A549 (cell line): ENCODE measurements around the gene ADGRL3. TPM values are rescaled to one million over a fixed set of nuclear protein-coding genes. Genes with fewer than 3 reads are reported as not detected.

Source experiments
- ATAC-seq, 2 experiments: fragments of 200-7000 bp in 1 of 2; fragments of >200 bp in 1 of 2; cut with Nextera tagmentation in 1 of 2; cut with Tn5 transposase in 1 of 2; 3 replicates each; pipeline versions ENCODE4 v1.8.0 to v1.9.1; 2018 to 2020; ENCODE audit warnings: mild to moderate bottlenecking in 1 of 2, moderate library complexity in 1 of 2
- CTCF ChIA-PET: fragments of 300-600 bp; sonication (Branson Sonifier 250); formaldehyde crosslinking; extraction: SDS; loops from one replicate; lab custom pipeline; 2021; ENCODE audit warnings: antibody characterized with exemption, inconsistent platforms; lab: Yijun Ruan, JAX
- POLR2A ChIA-PET: fragments of 350-600 bp; formaldehyde crosslinking; extraction: SDS; loops from one replicate; lab custom pipeline; 2021; ENCODE audit warnings: antibody characterized with exemption, inconsistent platforms; lab: Yijun Ruan, JAX
- DNase-seq, 2 experiments: peaks; one replicate each; pipeline versions ENCODE4 v3.0.0 to v3.0.0-alpha.2; 2011 to 2016; ENCODE audit warnings: low read depth in 1 of 2, low spot score in 1 of 2
- FAIRE-seq: peaks from 2 replicates; lab custom pipeline; 2011; peaks lifted over from hg19 to GRCh38; lab: Jason Lieb, UNC
- H3K27ac ChIP-seq, 2 experiments: fragments of >200 bp; sonication (Bioruptor Twin); formaldehyde crosslinking; 3 replicates each; pipeline ENCODE4 v1.5.1; 2016 to 2017
- H3K4me1 ChIP-seq: fragments of >200 bp; sonication (Bioruptor Twin); formaldehyde crosslinking; 3 replicates; pipeline ENCODE4 v1.6.1; 2016
- H3K4me2 ChIP-seq: fragments of >200 bp; sonication (Bioruptor Twin); formaldehyde crosslinking; 3 replicates; pipeline ENCODE4 v1.6.1; 2016
- H3K4me3 ChIP-seq: fragments of >200 bp; sonication (Bioruptor Twin); formaldehyde crosslinking; 3 replicates; pipeline ENCODE4 v1.5.1; 2016
- H3K9me3 ChIP-seq: fragments of >200 bp; sonication (Bioruptor Twin); formaldehyde crosslinking; 3 replicates; pipeline ENCODE4 v1.6.1; 2016
- BCL3 ChIP-seq: fragments of >200 bp; sonication (Bioruptor Twin); formaldehyde crosslinking; IDR thresholded peaks from 3 replicates; pipeline ENCODE4 v1.6.1; 2016
- CEBPB ChIP-seq, 2 experiments: fragments of >200 bp in 1 of 2; sonication (Bioruptor Twin) in 1 of 2; formaldehyde crosslinking in 1 of 2; IDR thresholded peaks; 2 replicates each; pipeline ENCODE4 v1.6.1; 2012 to 2016
- EP300 ChIP-seq, 2 experiments: fragments of >200 bp; sonication (Bioruptor Twin); formaldehyde crosslinking; IDR thresholded peaks; 2 replicates in 1 of 2; 3 replicates in 1 of 2; pipeline ENCODE4 v1.6.1; 2016 to 2017
- FOSB ChIP-seq: fragments of 250-450 bp; sonication (Bioruptor Pico); IDR thresholded peaks from 2 replicates; pipeline ENCODE4 v1.5.0; 2020; ENCODE audit warnings: mild to moderate bottlenecking, moderate library complexity
- FOSL2 ChIP-seq, 2 experiments: fragments of 450-650 bp in 1 of 2; fragments of >200 bp in 1 of 2; sonication (Bioruptor Twin) in 1 of 2; formaldehyde crosslinking; IDR thresholded peaks; 2 replicates each; pipeline versions ENCODE4 v1.5.0 to v1.6.1; 2016 to 2020; ENCODE audit warnings: mild to moderate bottlenecking in 1 of 2, moderate library complexity in 1 of 2
- GATA3 ChIP-seq: IDR thresholded peaks from 2 replicates; pipeline ENCODE4 v1.6.1; 2012; ENCODE audit warnings: borderline replicate concordance
- HMGXB4 ChIP-seq: fragments of 250-450 bp; sonication (Bioruptor Pico); IDR thresholded peaks from 2 replicates; pipeline ENCODE4 v1.5.0; 2021; ENCODE audit warnings: mild to moderate bottlenecking, moderate library complexity, borderline replicate concordance
- HOXB5 ChIP-seq: fragments of 250-450 bp; sonication (Bioruptor Pico); IDR thresholded peaks from 2 replicates; pipeline ENCODE4 v1.5.0; 2020; ENCODE audit warnings: mild to moderate bottlenecking, moderate library complexity
- JUN ChIP-seq, 2 experiments: fragments of >200 bp; sonication (Bioruptor Twin); formaldehyde crosslinking; IDR thresholded peaks; 2 replicates in 1 of 2; 3 replicates in 1 of 2; pipeline ENCODE4 v1.6.1; 2016 to 2017
- KDM1A ChIP-seq: fragments of 200-600 bp; sonication (generic); IDR thresholded peaks from 2 replicates; pipeline ENCODE4 v1.6.1; 2016; ENCODE audit warnings: low read depth, mild to moderate bottlenecking
- MAZ ChIP-seq: fragments of 150-350 bp; IDR thresholded peaks from 2 replicates; pipeline ENCODE4 v1.6.1; 2014; ENCODE audit warnings: antibody characterized with exemption, low read depth, low read length, borderline replicate concordance
- NPAS2 ChIP-seq: fragments of 250-450 bp; sonication (Bioruptor Pico); IDR thresholded peaks from 2 replicates; pipeline ENCODE4 v1.8.0; 2022; ENCODE audit warnings: mild to moderate bottlenecking, moderate library complexity, borderline replicate concordance
- PHF8 ChIP-seq: fragments of 200-600 bp; sonication (generic); IDR thresholded peaks from 2 replicates; pipeline ENCODE4 v1.6.1; 2016; ENCODE audit warnings: low read depth, mild to moderate bottlenecking, antibody characterized with exemption, moderate library complexity, borderline replicate concordance
- POLR2A ChIP-seq: IDR thresholded peaks from 2 replicates; pipeline ENCODE4 v1.6.1; 2012; ENCODE audit warnings: mild to moderate bottlenecking, low read length
- RAD21 ChIP-seq, 2 experiments: fragments of >200 bp in 1 of 2; sonication (Bioruptor Twin) in 1 of 2; formaldehyde crosslinking in 1 of 2; IDR thresholded peaks in 1 of 2; conservative IDR thresholded peaks in 1 of 2; 2 replicates in 1 of 2; 3 replicates in 1 of 2; pipeline ENCODE4 v1.6.1; 2012 to 2018; ENCODE audit warnings: inconsistent platforms in 1 of 2
- RARB ChIP-seq: fragments of 250-450 bp; sonication (Bioruptor Pico); IDR thresholded peaks from 2 replicates; pipeline ENCODE4 v1.8.0; 2021; ENCODE audit warnings: mild to moderate bottlenecking, moderate library complexity
- RCOR1 ChIP-seq: fragments of 150-350 bp; IDR thresholded peaks from 2 replicates; pipeline ENCODE4 v1.6.1; 2014; ENCODE audit warnings: antibody characterized with exemption, low read length, low read depth
- SREBF2 ChIP-seq: fragments of 450-650 bp; IDR thresholded peaks from 2 replicates; pipeline ENCODE4 v1.6.1; 2014; ENCODE audit warnings: mild to moderate bottlenecking, moderate library complexity
- ZC3H11A ChIP-seq: fragments of 450-650 bp; IDR thresholded peaks from 2 replicates; pipeline ENCODE4 v1.6.1; 2014; ENCODE audit warnings: antibody characterized with exemption, mild to moderate bottlenecking
- ZNF302 ChIP-seq: fragments of 250-450 bp; sonication (Bioruptor Pico); IDR thresholded peaks from 2 replicates; pipeline ENCODE4 v1.9.0; 2021; ENCODE audit warnings: inconsistent platforms, mild to moderate bottlenecking, moderate library complexity
- WGBS: methylation state at CpG from one replicate; pipeline ENCODE4 v1.1.6; 2017; ENCODE audit errors: missing lambda C conversion rate; 5-methylcytosine and 5-hydroxymethylcytosine counted together
- polyA plus RNA-seq, 4 experiments: library from polyadenylated mRNA; depleted of rRNA in 3 of 4; stranded (reverse); fragments of >200 nt; fragmentation: RNase III in 1 of 4; extraction: RNeasy Plus Mini Kit Qiagen cat#74134 plus additional on column Dnase treatment in 1 of 4; gene quantifications; 2 replicates in 3 of 4; 3 replicates in 1 of 4; pipeline ENCODE4 v1.2.3, GENCODE V29; 2011 to 2017
- TF ChIP-seq, protein P1 (sequence below): IDR thresholded peaks from 2 replicates; pipeline ENCODE4 v1.6.1; 2012; ENCODE audit warnings: low read depth, borderline replicate concordance

ADGRL3 gene
- polyA plus RNA-seq, 2 of the 4 experiments (the other 2 are of a cell fraction): 0.05 to 0.12 TPM

- Histone ChIP-seq H3K4me1 (no peaks in the 10 kb centered on the region), H3K27ac (no peak overlapping the region), H3K9me3 (no peaks in the 10 kb centered on the region)
- 3% methylated on average over 9 of the region's 9 CpGs for WGBS
- no peak for FAIRE-seq
- peak in 1 of 2 experiments; percentile 45; a peak in 3 of 6 replicates for ATAC-seq
- CTCF ChIA-PET: no interaction called here
- no peak for TF ChIP-seq POLR2A
- TF ChIP-seq PHF8: no peak
- TF ChIP-seq RCOR1: no peak
- TF ChIP-seq EP300 (IDR thresholded peaks at IDR 0.05): no peak
- TF ChIP-seq CEBPB (IDR thresholded peaks at IDR 0.05): no peak
- TF ChIP-seq, protein P1, sequence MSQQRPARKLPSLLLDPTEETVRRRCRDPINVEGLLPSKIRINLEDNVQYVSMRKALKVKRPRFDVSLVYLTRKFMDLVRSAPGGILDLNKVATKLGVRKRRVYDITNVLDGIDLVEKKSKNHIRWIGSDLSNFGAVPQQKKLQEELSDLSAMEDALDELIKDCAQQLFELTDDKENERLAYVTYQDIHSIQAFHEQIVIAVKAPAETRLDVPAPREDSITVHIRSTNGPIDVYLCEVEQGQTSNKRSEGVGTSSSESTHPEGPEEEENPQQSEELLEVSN: no peak
- no peak for TF ChIP-seq BCL3
- TF ChIP-seq GATA3: no peak
- TF ChIP-seq NPAS2 (CRISPR knock-in tag): no peak
- no peak for TF ChIP-seq KDM1A
- no peak for TF ChIP-seq HMGXB4
- no peak for TF ChIP-seq ZNF302 (CRISPR knock-in tag)
- no peak for TF ChIP-seq SREBF2
- TF ChIP-seq, all 56 proteins: peak for 0
- no peak for DNase-seq
- Histone ChIP-seq H3K4me2 (peak overlapping the region; percentile 83), H3K4me3 (peak overlapping the region; percentile 44)
- POLR2A ChIA-PET: no interaction called here
These were observed 296 bp upstream of the ADGRL3 start for GRCh38 chr4:61199873-61200186.

GRCh38 chr4:61200916-61201526, 895 bp downstream of the ADGRL3 start:
- FAIRE-seq: no peak
- WGBS: 3% methylated on average over 17 of the region's 41 CpGs
- H3K9me3 ChIP-seq: no peaks in the 10 kb centered on the region
- peak overlapping the region; percentile 44 for H3K4me3 ChIP-seq
- peak overlapping the region; percentile 83 for H3K4me2 ChIP-seq
- no peak overlapping the region for H3K27ac ChIP-seq
- POLR2A ChIA-PET: no interaction called here
- TF ChIP-seq POLR2A (no peak), HOXB5 (CRISPR knock-in tag) (no peak), RAD21 (conservative IDR thresholded peaks at IDR 0.05 in 1 of 2, IDR thresholded peaks at IDR 0.05 in 1 of 2) (no peak), NPAS2 (CRISPR knock-in tag) (no peak), FOSL2 (IDR thresholded peaks at IDR 0.05) (no peak), FOSL2 (CRISPR knock-in tag; IDR thresholded peaks at IDR 0.05) (no peak), FOSB (no peak), ZC3H11A (no peak), JUN (IDR thresholded peaks at IDR 0.05) (no peak), RARB (CRISPR knock-in tag) (no peak), MAZ (no peak)
- TF ChIP-seq, protein P1: no peak
- TF ChIP-seq, all 56 proteins: peak for 0
- no peaks in the 10 kb centered on the region for H3K4me1 ChIP-seq
- ATAC-seq (peak in 1 of 2 experiments; percentile 61; a peak in 3 of 6 replicates), DNase-seq (no peak)
- CTCF ChIA-PET: no interaction called here
